ENCODE results near the gene ABHD15.

The ABHD15 gene

GRCh38 chr17:29610395-29610794 is 43.6 kb upstream of the ABHD15 start:
- H3K27ac ChIP-seq (ENCODE audit: low read depth, low read length) = no peak overlapping the region
- H3K79me2 ChIP-seq (ENCODE audit: control insufficient read depth, insufficient read depth, low read length, unreplicated experiment) = no peaks in the 10 kb centered on the region
- H3K27me3 ChIP-seq (ENCODE audit: insufficient read depth, low read length) = no peaks in the 10 kb centered on the region
- no peaks in the 10 kb centered on the region for H3K36me3 ChIP-seq (ENCODE audit: insufficient read depth, low read length)
- H2AFZ ChIP-seq (ENCODE audit: low read length, unreplicated experiment) = no peak overlapping the region
- peaks cover 5% of the 10 kb centered on the region for H3K4me1 ChIP-seq (ENCODE audit: control insufficient read depth, insufficient read depth, low read length, unreplicated experiment)
- H3K4me3 ChIP-seq (ENCODE audit: low read depth, low read length) = no peak overlapping the region

- Histone ChIP-seq H2AFZ (ENCODE audit: low read length, unreplicated experiment) (no peak overlapping the region), H3K4me3 (ENCODE audit: low read depth, low read length) (no peak overlapping the region), H3K27ac (ENCODE audit: low read depth, low read length) (no peak overlapping the region), H3K27me3 (ENCODE audit: insufficient read depth, low read length) (no peaks in the 10 kb centered on the region), H3K36me3 (ENCODE audit: insufficient read depth, low read length) (no peaks in the 10 kb centered on the region), H3K4me1 (ENCODE audit: control insufficient read depth, insufficient read depth, low read length, unreplicated experiment) (peaks cover 5% of the 10 kb centered on the region), H3K79me2 (ENCODE audit: control insufficient read depth, insufficient read depth, low read length, unreplicated experiment) (no peaks in the 10 kb centered on the region)
Measured at GRCh38 chr17:29608986-29609385, 42.1 kb upstream of the ABHD15 start.

GRCh38 chr17:29607557-29608195 is 40.8 kb upstream of the ABHD15 start:
- Histone ChIP-seq H3K79me2 (ENCODE audit: control insufficient read depth, insufficient read depth, low read length, unreplicated experiment) (no peaks in the 10 kb centered on the region), H3K27ac (ENCODE audit: low read depth, low read length) (no peak overlapping the region), H2AFZ (ENCODE audit: low read length, unreplicated experiment) (no peak overlapping the region), H3K27me3 (ENCODE audit: insufficient read depth, low read length) (no peaks in the 10 kb centered on the region), H3K4me1 (ENCODE audit: control insufficient read depth, insufficient read depth, low read length, unreplicated experiment) (no peaks in the 10 kb centered on the region), H3K4me3 (ENCODE audit: low read depth, low read length) (no peak overlapping the region), H3K36me3 (ENCODE audit: insufficient read depth, low read length) (no peaks in the 10 kb centered on the region)

- no peaks in the 10 kb centered on the region for H3K4me1 ChIP-seq (ENCODE audit: control insufficient read depth, insufficient read depth, low read length, unreplicated experiment)
- H3K27me3 ChIP-seq (ENCODE audit: insufficient read depth, low read length) = no peaks in the 10 kb centered on the region
- no peak overlapping the region for H3K27ac ChIP-seq (ENCODE audit: low read depth, low read length)
- H3K36me3 ChIP-seq (ENCODE audit: insufficient read depth, low read length) = no peaks in the 10 kb centered on the region
- H3K4me3 ChIP-seq (ENCODE audit: low read depth, low read length) = no peak overlapping the region
- no peaks in the 10 kb centered on the region for H3K79me2 ChIP-seq (ENCODE audit: control insufficient read depth, insufficient read depth, low read length, unreplicated experiment)
- no peak overlapping the region for H2AFZ ChIP-seq (ENCODE audit: low read length, unreplicated experiment)
Measured at GRCh38 chr17:29603109-29603674, 36.4 kb upstream of the ABHD15 start.

- H3K4me3 ChIP-seq (ENCODE audit: low read depth, low read length) = no peak overlapping the region
- peaks cover 11% of the 10 kb centered on the region for H3K4me1 ChIP-seq (ENCODE audit: control insufficient read depth, insufficient read depth, low read length, unreplicated experiment)
- H3K27me3 ChIP-seq (ENCODE audit: insufficient read depth, low read length) = no peaks in the 10 kb centered on the region
- H3K27ac ChIP-seq (ENCODE audit: low read depth, low read length) = no peak overlapping the region
- H3K79me2 ChIP-seq (ENCODE audit: control insufficient read depth, insufficient read depth, low read length, unreplicated experiment) = no peaks in the 10 kb centered on the region
- no peaks in the 10 kb centered on the region for H3K36me3 ChIP-seq (ENCODE audit: insufficient read depth, low read length)
- no peak overlapping the region for H2AFZ ChIP-seq (ENCODE audit: low read length, unreplicated experiment)
Measured at GRCh38 chr17:29597361-29598172, 30.7 kb upstream of the ABHD15 start.

- no peaks in the 10 kb centered on the region for H3K27me3 ChIP-seq (ENCODE audit: insufficient read depth, low read length)
- H3K36me3 ChIP-seq (ENCODE audit: insufficient read depth, low read length) = no peaks in the 10 kb centered on the region
- H2AFZ ChIP-seq (ENCODE audit: low read length, unreplicated experiment) = no peak overlapping the region
- no peak overlapping the region for H3K4me3 ChIP-seq (ENCODE audit: low read depth, low read length)
- peaks cover 18% of the 10 kb centered on the region for H3K4me1 ChIP-seq (ENCODE audit: control insufficient read depth, insufficient read depth, low read length, unreplicated experiment)
- no peaks in the 10 kb centered on the region for H3K79me2 ChIP-seq (ENCODE audit: control insufficient read depth, insufficient read depth, low read length, unreplicated experiment)
- no peak overlapping the region for H3K27ac ChIP-seq (ENCODE audit: low read depth, low read length)
Measured at GRCh38 chr17:29596811-29597210, 30.0 kb upstream of the ABHD15 start.

GRCh38 chr17:29595943-29596774 is 29.3 kb upstream of the ABHD15 start:
- H3K4me1 ChIP-seq (ENCODE audit: control insufficient read depth, insufficient read depth, low read length, unreplicated experiment) = peaks cover 20% of the 10 kb centered on the region

GRCh38 chr17:29595107-29595942 is 28.5 kb upstream of the ABHD15 start:
- H3K27ac ChIP-seq (ENCODE audit: low read depth, low read length) = no peak overlapping the region

More at GRCh38 chr17:29595943-29596774, 29.3 kb upstream of the ABHD15 start:
- no peak overlapping the region for H3K4me3 ChIP-seq (ENCODE audit: low read depth, low read length)
- H3K27me3 ChIP-seq (ENCODE audit: insufficient read depth, low read length) = no peaks in the 10 kb centered on the region
- H3K79me2 ChIP-seq (ENCODE audit: control insufficient read depth, insufficient read depth, low read length, unreplicated experiment) = no peaks in the 10 kb centered on the region
- H3K27ac ChIP-seq (ENCODE audit: low read depth, low read length) = no peak overlapping the region
- no peak overlapping the region for H2AFZ ChIP-seq (ENCODE audit: low read length, unreplicated experiment)
- H3K36me3 ChIP-seq (ENCODE audit: insufficient read depth, low read length) = no peaks in the 10 kb centered on the region

GRCh38 chr17:29594519-29595090 is 27.8 kb upstream of the ABHD15 start:
- no peaks in the 10 kb centered on the region for H3K27me3 ChIP-seq (ENCODE audit: insufficient read depth, low read length)
- H2AFZ ChIP-seq (ENCODE audit: low read length, unreplicated experiment) = no peak overlapping the region
- H3K4me1 ChIP-seq (ENCODE audit: control insufficient read depth, insufficient read depth, low read length, unreplicated experiment) = peaks cover 28% of the 10 kb centered on the region
- no peak overlapping the region for H3K4me3 ChIP-seq (ENCODE audit: low read depth, low read length)
- no peak overlapping the region for H3K27ac ChIP-seq (ENCODE audit: low read depth, low read length)
- no peaks in the 10 kb centered on the region for H3K36me3 ChIP-seq (ENCODE audit: insufficient read depth, low read length)
- H3K79me2 ChIP-seq (ENCODE audit: control insufficient read depth, insufficient read depth, low read length, unreplicated experiment) = no peaks in the 10 kb centered on the region

More at GRCh38 chr17:29595107-29595942, 28.5 kb upstream of the ABHD15 start:
- Histone ChIP-seq H3K4me1 (ENCODE audit: control insufficient read depth, insufficient read depth, low read length, unreplicated experiment) (peaks cover 22% of the 10 kb centered on the region), H2AFZ (ENCODE audit: low read length, unreplicated experiment) (no peak overlapping the region), H3K27me3 (ENCODE audit: insufficient read depth, low read length) (no peaks in the 10 kb centered on the region), H3K4me3 (ENCODE audit: low read depth, low read length) (no peak overlapping the region), H3K79me2 (ENCODE audit: control insufficient read depth, insufficient read depth, low read length, unreplicated experiment) (no peaks in the 10 kb centered on the region), H3K36me3 (ENCODE audit: insufficient read depth, low read length) (no peaks in the 10 kb centered on the region)

All from ACC112 (cell line).